ENCODE data around the gene PLG. TPM values are rescaled to one million over a fixed set of nuclear protein-coding genes. Genes with fewer than 3 reads are reported as not detected.
"Not testable (repeated sequence)": the region's sequence is repeated elsewhere in the genome, so short reads cannot be mapped to it uniquely, and the experiment has no call there.

The PLG gene
- under 1 TPM in 3 of 5 experiments, not detected in 2; 0.11 to 0.86 (median 0.38) TPM for total RNA-seq
- polyA plus RNA-seq, result not detected
- total RNA-seq, result not detected

GRCh38 chr6:160701918-160702680 lies at the start of gene PLG:
TSS of gene PLG (plus strand) at chr6:160702244. CDS start at chr6:160702305, 61 bp downstream.
- H3K4me3 ChIP-seq (ENCODE audit: low read length); ATAC-seq; H3K9me3 Mint-ChIP-seq; H3K27ac ChIP-seq (ENCODE audit: low read depth, low read length); DNase-seq; H3K36me3 Mint-ChIP-seq; H3K4me1 ChIP-seq (ENCODE audit: control insufficient read depth in 2 of 2, insufficient read depth in 2 of 2, low read length in 2 of 2); CTCF ChIA-PET; POLR2A ChIA-PET; H3K4me3 Mint-ChIP-seq; intact Hi-C loops (cut with micrococcal nuclease); H3K36me3 ChIP-seq (ENCODE audit: control insufficient read depth in 2 of 3, insufficient read depth in 3 of 3, low read length in 3 of 3); H3K4me1 Mint-ChIP-seq; H3K27ac Mint-ChIP-seq; H3K27me3 ChIP-seq (ENCODE audit: control insufficient read depth in 2 of 2, insufficient read depth in 2 of 2, low read length in 2 of 2); H3K9me3 ChIP-seq (ENCODE audit: control insufficient read depth in 2 of 3, low read length in 3 of 3): not testable (repeated sequence)
- peaks cover 0 to 43% (median 40%) of the 10 kb centered on the region in 5 donors for H3K27me3 Mint-ChIP-seq

GRCh38 chr6:160659562-160659961 lies 42.5 kb upstream of the PLG start:
- H3K4me1 ChIP-seq (ENCODE audit: control insufficient read depth in 2 of 2, insufficient read depth in 2 of 2, low read length in 2 of 2), result no peaks in the 10 kb centered on the region
- H3K27ac ChIP-seq (ENCODE audit: low read depth, low read length), result no peak overlapping the region
- no peaks in the 10 kb centered on the region for H3K36me3 ChIP-seq (ENCODE audit: control insufficient read depth in 2 of 3, insufficient read depth in 3 of 3, low read length in 3 of 3)
- Mint-ChIP-seq H3K4me3 (no peak overlapping the region), H3K4me1 (no peaks in the 10 kb centered on the region), H3K27ac (no peak overlapping the region), H3K9me3 (peaks cover 0 to 26% (median 7%) of the 10 kb centered on the region in 11 donors), H3K27me3 (peaks cover 6 to 27% (median 16%) of the 10 kb centered on the region in 5 donors), H3K36me3 (no peaks in the 10 kb centered on the region)
- ChIA-PET CTCF (interaction anchor here (0.7 kb wide), 1 partner anchor 137 kb away, joined by 3 read pairs; no protein-coding TSS in a partner anchor), POLR2A (no interaction called here)
- no peaks in the 10 kb centered on the region for H3K9me3 ChIP-seq (ENCODE audit: control insufficient read depth in 2 of 3, low read length in 3 of 3)
- H3K27me3 ChIP-seq (ENCODE audit: control insufficient read depth in 2 of 2, insufficient read depth in 2 of 2, low read length in 2 of 2), result peaks cover 0 to 9% of the 10 kb centered on the region in 2 donors
- ATAC-seq (no peak), DNase-seq (no peak)
- no peak overlapping the region for H3K4me3 ChIP-seq (ENCODE audit: low read length)
- intact Hi-C loops (cut with micrococcal nuclease), result no loop called here

- Histone ChIP-seq H3K9me3 (ENCODE audit: control insufficient read depth in 2 of 3, low read length in 3 of 3) (no peaks in the 10 kb centered on the region), H3K27ac (ENCODE audit: low read depth, low read length) (no peak overlapping the region), H3K36me3 (ENCODE audit: control insufficient read depth in 2 of 3, insufficient read depth in 3 of 3, low read length in 3 of 3) (no peaks in the 10 kb centered on the region), H3K27me3 (ENCODE audit: control insufficient read depth in 2 of 2, insufficient read depth in 2 of 2, low read length in 2 of 2) (peaks cover 0 to 9% of the 10 kb centered on the region in 2 donors), H3K4me1 (ENCODE audit: control insufficient read depth in 2 of 2, insufficient read depth in 2 of 2, low read length in 2 of 2) (no peaks in the 10 kb centered on the region), H3K4me3 (ENCODE audit: low read length) (no peak overlapping the region)
- no peaks in the 10 kb centered on the region for H3K4me1 Mint-ChIP-seq
- H3K36me3 Mint-ChIP-seq, result no peaks in the 10 kb centered on the region
- peaks cover 12 to 27% (median 22%) of the 10 kb centered on the region in 5 donors for H3K27me3 Mint-ChIP-seq
- no peak overlapping the region for H3K4me3 Mint-ChIP-seq
- intact Hi-C loops (cut with micrococcal nuclease), result no loop called here
- ATAC-seq (no peak), DNase-seq (no peak)
- peaks cover 0 to 20% (median 7%) of the 10 kb centered on the region in 11 donors for H3K9me3 Mint-ChIP-seq
- H3K27ac Mint-ChIP-seq, result no peak overlapping the region
- POLR2A ChIA-PET, result no interaction called here
- CTCF ChIA-PET, result no interaction called here
Observed at GRCh38 chr6:160661216-160661615, 40.8 kb upstream of the PLG start.

GRCh38 chr6:160662429-160662828 lies 39.6 kb upstream of the PLG start:
- no peaks in the 10 kb centered on the region for H3K4me1 ChIP-seq (ENCODE audit: control insufficient read depth in 2 of 2, insufficient read depth in 2 of 2, low read length in 2 of 2)
- H3K36me3 ChIP-seq (ENCODE audit: control insufficient read depth in 2 of 3, insufficient read depth in 3 of 3, low read length in 3 of 3), result no peaks in the 10 kb centered on the region
- ATAC-seq (no peak), DNase-seq (no peak)
- no peaks in the 10 kb centered on the region for H3K9me3 ChIP-seq (ENCODE audit: control insufficient read depth in 2 of 3, low read length in 3 of 3)
- H3K4me3 ChIP-seq (ENCODE audit: low read length), result no peak overlapping the region
- H3K27me3 ChIP-seq (ENCODE audit: control insufficient read depth in 2 of 2, insufficient read depth in 2 of 2, low read length in 2 of 2), result peaks cover 0 to 9% of the 10 kb centered on the region in 2 donors
- H3K36me3 Mint-ChIP-seq, result no peaks in the 10 kb centered on the region
- H3K9me3 Mint-ChIP-seq, result peaks cover 0 to 11% (median 4%) of the 10 kb centered on the region in 11 donors
- H3K27me3 Mint-ChIP-seq, result peaks cover 12 to 27% (median 22%) of the 10 kb centered on the region in 5 donors
- no peak overlapping the region for H3K27ac Mint-ChIP-seq
- ChIA-PET POLR2A (interaction anchor here (0.8 kb wide), 1 partner anchor 1858 kb away, joined by 4 read pairs; no protein-coding TSS in a partner anchor), CTCF (no interaction called here)
- no peaks in the 10 kb centered on the region for H3K4me1 Mint-ChIP-seq
- intact Hi-C loops (cut with micrococcal nuclease), result no loop called here
- no peak overlapping the region for H3K4me3 Mint-ChIP-seq
- H3K27ac ChIP-seq (ENCODE audit: low read depth, low read length), result no peak overlapping the region

GRCh38 chr6:160662842-160663241 lies 39.2 kb upstream of the PLG start:
- H3K27me3 Mint-ChIP-seq, result peaks cover 12 to 27% (median 22%) of the 10 kb centered on the region in 5 donors
- H3K27ac ChIP-seq (ENCODE audit: low read depth, low read length), result no peak overlapping the region
- H3K27ac Mint-ChIP-seq, result no peak overlapping the region
- H3K27me3 ChIP-seq (ENCODE audit: control insufficient read depth in 2 of 2, insufficient read depth in 2 of 2, low read length in 2 of 2), result peaks cover 0 to 9% of the 10 kb centered on the region in 2 donors
- DNase-seq (no peak), ATAC-seq (no peak)
- POLR2A ChIA-PET, result interaction anchor here (0.8 kb wide), 1 partner anchor 1858 kb away, joined by 4 read pairs; no protein-coding TSS in a partner anchor
- no peaks in the 10 kb centered on the region for H3K36me3 ChIP-seq (ENCODE audit: control insufficient read depth in 2 of 3, insufficient read depth in 3 of 3, low read length in 3 of 3)
- CTCF ChIA-PET, result no interaction called here
- no peak overlapping the region for H3K4me3 ChIP-seq (ENCODE audit: low read length)
- intact Hi-C loops (cut with micrococcal nuclease), result no loop called here
- H3K36me3 Mint-ChIP-seq, result no peaks in the 10 kb centered on the region
- H3K4me1 ChIP-seq (ENCODE audit: control insufficient read depth in 2 of 2, insufficient read depth in 2 of 2, low read length in 2 of 2), result no peaks in the 10 kb centered on the region
- H3K4me3 Mint-ChIP-seq, result no peak overlapping the region
- no peaks in the 10 kb centered on the region for H3K4me1 Mint-ChIP-seq
- no peaks in the 10 kb centered on the region for H3K9me3 ChIP-seq (ENCODE audit: control insufficient read depth in 2 of 3, low read length in 3 of 3)
- H3K9me3 Mint-ChIP-seq, result peaks cover 0 to 7% (median under 1%) of the 10 kb centered on the region in 11 donors

GRCh38 chr6:160664198-160664597 lies 37.8 kb upstream of the PLG start, which contains the start of gene LPA:
TSS of gene LPA (minus strand) at chr6:160664275. CDS start at chr6:160664214, 61 bp downstream.
- CTCF ChIA-PET; H3K36me3 ChIP-seq (ENCODE audit: control insufficient read depth in 2 of 3, insufficient read depth in 3 of 3, low read length in 3 of 3); H3K36me3 Mint-ChIP-seq; H3K27me3 ChIP-seq (ENCODE audit: control insufficient read depth in 2 of 2, insufficient read depth in 2 of 2, low read length in 2 of 2); H3K27ac ChIP-seq (ENCODE audit: low read depth, low read length); H3K4me3 ChIP-seq (ENCODE audit: low read length); DNase-seq; intact Hi-C loops (cut with micrococcal nuclease); H3K9me3 ChIP-seq (ENCODE audit: control insufficient read depth in 2 of 3, low read length in 3 of 3); H3K27ac Mint-ChIP-seq; H3K4me3 Mint-ChIP-seq; H3K4me1 ChIP-seq (ENCODE audit: control insufficient read depth in 2 of 2, insufficient read depth in 2 of 2, low read length in 2 of 2); H3K4me1 Mint-ChIP-seq; ATAC-seq; H3K9me3 Mint-ChIP-seq; POLR2A ChIA-PET: not testable (repeated sequence)
- peaks cover 12 to 27% (median 22%) of the 10 kb centered on the region in 5 donors for H3K27me3 Mint-ChIP-seq

All from naive thymus-derived CD4-positive, alpha-beta T cell (primary cell).